ENCODE results near the gene CAPN2. TPM values are rescaled to one million over a fixed set of nuclear protein-coding genes. Genes with fewer than 3 reads are reported as not detected.
A peak's percentile ranks its signal among the peaks of the same experiment; 100 is the strongest.

Gene CAPN2
- total RNA-seq, 2 donors from 2014 or later = 235 to 258 TPM

- Histone ChIP-seq H3K4me1 (ENCODE audit: control insufficient read depth in 1 of 2, low read depth in 2 of 2) (peaks cover 22 to 50% of the 10 kb centered on the region in 2 donors), H3K27me3 (replicated peaks; ENCODE audit: insufficient read depth) (no peaks in the 10 kb centered on the region), H3K9me3 (no peaks in the 10 kb centered on the region), H3K27ac (peak overlapping the region; percentile 51 to 63), H3K36me3 (peaks cover 6% of the 10 kb centered on the region), H3K4me3 (no peak overlapping the region)
- no peak for TF ChIP-seq CTCF (IDR thresholded peaks at IDR 0.05)
- ATAC-seq (ENCODE audit: insufficient number of reproducible peaks, low FRiP score, low read depth) = peak; percentile 37
- DNase-seq (ENCODE audit: low spot score) = peak; percentile 87
Observed at GRCh38 chr1:223726380-223727001, 14.2 kb downstream of the CAPN2 start.

- TF ChIP-seq CTCF (IDR thresholded peaks at IDR 0.05) = no peak
- Histone ChIP-seq H3K27me3 (replicated peaks; ENCODE audit: insufficient read depth) (no peaks in the 10 kb centered on the region), H3K4me3 (no peak overlapping the region), H3K4me1 (ENCODE audit: control insufficient read depth in 1 of 2, low read depth in 2 of 2) (peaks cover 25 to 56% of the 10 kb centered on the region in 2 donors), H3K36me3 (peaks cover 6% of the 10 kb centered on the region), H3K9me3 (no peaks in the 10 kb centered on the region), H3K27ac (peak overlapping the region in 1 of 2 donors; percentile 51)
- ATAC-seq (ENCODE audit: insufficient number of reproducible peaks, low FRiP score, low read depth) (no peak), DNase-seq (ENCODE audit: low spot score) (no peak)
Observed at GRCh38 chr1:223727541-223727940, 15.2 kb downstream of the CAPN2 start.

DNA sequence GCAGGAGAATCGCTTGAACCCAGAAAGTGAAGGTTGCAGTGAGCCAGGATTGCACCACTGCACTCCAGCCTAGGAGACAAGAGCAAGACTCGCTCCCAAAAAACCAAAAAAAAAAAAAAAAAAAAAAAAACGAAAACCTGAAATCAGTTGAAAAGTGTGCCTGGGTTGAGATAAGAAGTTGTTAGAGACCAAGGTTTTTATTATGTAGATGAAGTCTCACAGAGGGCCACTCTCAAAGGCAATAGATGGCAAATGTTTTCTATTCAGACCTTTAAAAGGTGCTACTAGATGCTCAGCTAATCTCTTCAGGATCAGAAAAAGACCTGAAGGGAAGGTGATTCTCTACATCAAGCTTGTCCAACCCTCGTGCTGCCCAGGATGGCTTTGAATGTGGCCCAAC, 17.6 kb downstream of the CAPN2 start:
- DNase-seq (ENCODE audit: low spot score) (no peak), ATAC-seq (ENCODE audit: insufficient number of reproducible peaks, low FRiP score, low read depth) (no peak)
- no peaks in the 10 kb centered on the region for H3K9me3 ChIP-seq
- H3K36me3 ChIP-seq = no peaks in the 10 kb centered on the region
- peaks cover 36 to 76% of the 10 kb centered on the region in 2 donors for H3K4me1 ChIP-seq (ENCODE audit: control insufficient read depth in 1 of 2, low read depth in 2 of 2)
- peak overlapping the region in 1 of 2 donors; percentile 73 for H3K27ac ChIP-seq
- no peak overlapping the region for H3K4me3 ChIP-seq
- H3K27me3 ChIP-seq (replicated peaks; ENCODE audit: insufficient read depth) = no peaks in the 10 kb centered on the region
- no peak for TF ChIP-seq CTCF (IDR thresholded peaks at IDR 0.05)

GRCh38 chr1:223730479-223731132, 18.3 kb downstream of the CAPN2 start:
- DNase-seq (ENCODE audit: low spot score) (no peak), ATAC-seq (ENCODE audit: insufficient number of reproducible peaks, low FRiP score, low read depth) (peak; percentile 8)
- peak overlapping the region; percentile 73 to 84 for H3K27ac ChIP-seq
- peak overlapping the region; percentile 28 for H3K4me3 ChIP-seq
- H3K36me3 ChIP-seq = no peaks in the 10 kb centered on the region
- H3K27me3 ChIP-seq (replicated peaks; ENCODE audit: insufficient read depth) = no peaks in the 10 kb centered on the region
- H3K4me1 ChIP-seq (ENCODE audit: control insufficient read depth in 1 of 2, low read depth in 2 of 2) = peaks cover 36 to 75% of the 10 kb centered on the region in 2 donors
- TF ChIP-seq CTCF (IDR thresholded peaks at IDR 0.05) = no peak
- H3K9me3 ChIP-seq = no peaks in the 10 kb centered on the region

DNA sequence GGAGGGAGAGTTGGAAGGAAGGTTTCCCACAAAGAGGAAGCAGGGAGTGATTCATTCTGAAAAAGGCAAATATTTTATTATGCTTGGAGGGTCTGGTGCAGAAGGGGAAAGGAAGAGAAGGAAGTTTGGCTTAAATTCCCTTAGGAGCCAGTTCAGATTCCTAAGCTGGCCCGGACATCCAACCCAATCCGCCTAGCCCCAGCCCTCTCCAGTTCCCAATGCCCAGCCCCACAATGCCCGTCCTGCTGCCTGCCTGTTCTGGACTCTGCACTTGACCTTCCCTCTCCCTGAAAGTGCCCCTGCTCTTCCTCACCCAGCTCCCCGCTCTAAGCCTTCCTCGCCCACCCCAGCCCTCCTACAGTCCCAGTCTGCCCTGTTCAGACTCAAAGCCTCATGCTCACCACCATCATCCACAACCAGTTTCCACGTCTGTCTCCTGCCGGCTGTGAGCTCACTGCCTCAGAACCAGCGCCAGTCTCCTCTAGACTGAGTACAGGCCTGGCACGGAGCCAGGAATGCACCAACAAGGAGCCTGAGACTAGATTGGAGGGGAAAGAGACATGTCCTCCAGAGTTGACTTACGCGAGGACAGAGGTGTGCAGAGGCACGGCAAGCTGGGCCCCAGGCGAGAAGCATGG, 18.9 kb downstream of the CAPN2 start:
- no peak for TF ChIP-seq CTCF (IDR thresholded peaks at IDR 0.05)
- ATAC-seq (ENCODE audit: insufficient number of reproducible peaks, low FRiP score, low read depth) (peak; percentile 47), DNase-seq (ENCODE audit: low spot score) (peak; percentile 62)
- no peaks in the 10 kb centered on the region for H3K36me3 ChIP-seq
- peak overlapping the region; percentile 28 for H3K4me3 ChIP-seq
- peaks cover 34 to 73% of the 10 kb centered on the region in 2 donors for H3K4me1 ChIP-seq (ENCODE audit: control insufficient read depth in 1 of 2, low read depth in 2 of 2)
- H3K9me3 ChIP-seq = no peaks in the 10 kb centered on the region
- H3K27ac ChIP-seq = peak overlapping the region; percentile 73 to 84
- H3K27me3 ChIP-seq (replicated peaks; ENCODE audit: insufficient read depth) = no peaks in the 10 kb centered on the region

All from thoracic aorta (tissue), 2 donors.